Ishikawa (cell line): ENCODE results near the gene FMN2.

Source experiments
- CEBPB ChIP-seq: IDR thresholded peaks from 2 replicates; pipeline ENCODE4 v1.6.1; 2012
- CREB1 ChIP-seq: IDR thresholded peaks from 2 replicates; pipeline ENCODE4 v1.6.1; 2012; ENCODE audit warnings: low read depth
- EGR1 ChIP-seq: IDR thresholded peaks from 2 replicates; pipeline ENCODE4 v1.6.1; 2012
- EP300 ChIP-seq: IDR thresholded peaks from 2 replicates; pipeline ENCODE4 v1.6.1; 2012; ENCODE audit warnings: borderline replicate concordance
- FOXM1 ChIP-seq: IDR thresholded peaks from 2 replicates; pipeline ENCODE4 v1.6.1; 2012; ENCODE audit warnings: low read depth, borderline replicate concordance
- NFIC ChIP-seq: IDR thresholded peaks from 2 replicates; pipeline ENCODE4 v1.6.1; 2012
- RAD21 ChIP-seq: IDR thresholded peaks from 2 replicates; pipeline ENCODE4 v1.6.1; 2012; ENCODE audit warnings: low read depth
- TAF1 ChIP-seq: IDR thresholded peaks from 2 replicates; pipeline ENCODE4 v1.6.1; 2012; ENCODE audit warnings: low read depth, mild to moderate bottlenecking
- TCF12 ChIP-seq: IDR thresholded peaks from 2 replicates; pipeline ENCODE4 v1.6.1; 2012; ENCODE audit warnings: low read depth
- TEAD4 ChIP-seq: IDR thresholded peaks from 2 replicates; pipeline ENCODE4 v1.6.1; 2012
- YY1 ChIP-seq: IDR thresholded peaks from 2 replicates; pipeline ENCODE4 v1.6.1; 2012; ENCODE audit warnings: low read depth
- ZBTB7A ChIP-seq: IDR thresholded peaks from 2 replicates; pipeline ENCODE4 v1.6.1; 2012; ENCODE audit warnings: low read depth
- TF ChIP-seq, protein P1 (sequence below): IDR thresholded peaks from 2 replicates; pipeline ENCODE4 v1.6.1; 2012; ENCODE audit warnings: low read depth, mild to moderate bottlenecking
- TF ChIP-seq, protein P2 (sequence below): IDR thresholded peaks from 2 replicates; pipeline ENCODE4 v1.6.1; 2012
- TF ChIP-seq, protein P3 (sequence below): IDR thresholded peaks from 2 replicates; pipeline ENCODE4 v1.6.1; 2012

Gene FMN2

DNA sequence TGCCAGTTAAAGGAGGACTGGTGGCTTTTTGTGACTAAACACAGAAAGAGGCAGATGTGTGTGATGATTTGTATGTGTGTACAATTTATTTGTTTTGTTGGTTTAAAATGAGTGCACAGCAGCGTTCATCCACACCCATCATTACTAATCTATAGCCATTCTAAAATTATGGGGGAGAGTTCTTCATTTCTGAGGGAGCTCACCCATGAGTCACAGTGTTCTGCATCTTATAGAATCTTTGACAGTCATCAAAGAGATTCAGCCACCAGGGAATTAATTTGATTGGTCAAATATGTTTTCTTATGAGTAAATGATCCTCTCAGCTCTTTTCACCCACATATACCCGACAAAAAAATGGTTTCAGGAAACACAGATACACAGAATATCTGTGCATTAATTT, 372.4 kb downstream of the FMN2 start:
- TF ChIP-seq, protein P1, sequence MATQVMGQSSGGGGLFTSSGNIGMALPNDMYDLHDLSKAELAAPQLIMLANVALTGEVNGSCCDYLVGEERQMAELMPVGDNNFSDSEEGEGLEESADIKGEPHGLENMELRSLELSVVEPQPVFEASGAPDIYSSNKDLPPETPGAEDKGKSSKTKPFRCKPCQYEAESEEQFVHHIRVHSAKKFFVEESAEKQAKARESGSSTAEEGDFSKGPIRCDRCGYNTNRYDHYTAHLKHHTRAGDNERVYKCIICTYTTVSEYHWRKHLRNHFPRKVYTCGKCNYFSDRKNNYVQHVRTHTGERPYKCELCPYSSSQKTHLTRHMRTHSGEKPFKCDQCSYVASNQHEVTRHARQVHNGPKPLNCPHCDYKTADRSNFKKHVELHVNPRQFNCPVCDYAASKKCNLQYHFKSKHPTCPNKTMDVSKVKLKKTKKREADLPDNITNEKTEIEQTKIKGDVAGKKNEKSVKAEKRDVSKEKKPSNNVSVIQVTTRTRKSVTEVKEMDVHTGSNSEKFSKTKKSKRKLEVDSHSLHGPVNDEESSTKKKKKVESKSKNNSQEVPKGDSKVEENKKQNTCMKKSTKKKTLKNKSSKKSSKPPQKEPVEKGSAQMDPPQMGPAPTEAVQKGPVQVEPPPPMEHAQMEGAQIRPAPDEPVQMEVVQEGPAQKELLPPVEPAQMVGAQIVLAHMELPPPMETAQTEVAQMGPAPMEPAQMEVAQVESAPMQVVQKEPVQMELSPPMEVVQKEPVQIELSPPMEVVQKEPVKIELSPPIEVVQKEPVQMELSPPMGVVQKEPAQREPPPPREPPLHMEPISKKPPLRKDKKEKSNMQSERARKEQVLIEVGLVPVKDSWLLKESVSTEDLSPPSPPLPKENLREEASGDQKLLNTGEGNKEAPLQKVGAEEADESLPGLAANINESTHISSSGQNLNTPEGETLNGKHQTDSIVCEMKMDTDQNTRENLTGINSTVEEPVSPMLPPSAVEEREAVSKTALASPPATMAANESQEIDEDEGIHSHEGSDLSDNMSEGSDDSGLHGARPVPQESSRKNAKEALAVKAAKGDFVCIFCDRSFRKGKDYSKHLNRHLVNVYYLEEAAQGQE: no peak
- no peak for TF ChIP-seq ZBTB7A
- no peak for TF ChIP-seq EGR1
- TF ChIP-seq, protein P2, sequence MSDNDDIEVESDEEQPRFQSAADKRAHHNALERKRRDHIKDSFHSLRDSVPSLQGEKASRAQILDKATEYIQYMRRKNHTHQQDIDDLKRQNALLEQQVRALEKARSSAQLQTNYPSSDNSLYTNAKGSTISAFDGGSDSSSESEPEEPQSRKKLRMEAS: no peak
- no peak for TF ChIP-seq CREB1
- no peak for TF ChIP-seq EP300
- TF ChIP-seq TEAD4: no peak

DNA sequence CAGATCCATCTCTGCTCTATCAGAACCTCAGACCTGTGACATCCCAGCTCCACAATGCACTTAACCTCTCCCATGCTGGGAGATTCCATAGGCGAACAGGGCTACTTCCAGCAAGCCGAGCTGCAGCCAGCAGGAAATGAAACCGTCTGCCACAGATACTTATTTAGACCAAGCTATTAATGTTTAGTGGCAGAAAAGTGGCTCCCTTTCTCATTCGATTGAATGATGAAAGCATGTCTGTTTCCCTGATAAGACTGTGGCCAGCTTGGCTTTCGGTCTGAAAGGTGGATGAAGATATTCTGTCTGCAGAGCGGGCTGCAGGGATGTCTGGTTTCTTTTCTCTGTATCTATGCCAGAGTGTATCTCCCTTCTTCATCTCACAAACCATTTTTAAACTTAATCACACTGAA, 373.9 kb downstream of the FMN2 start:
- TF ChIP-seq TEAD4: no peak
- TF ChIP-seq, protein P2: no peak
- no peak for TF ChIP-seq CEBPB
- no peak for TF ChIP-seq RAD21
- TF ChIP-seq, protein P1: no peak
- TF ChIP-seq NFIC: no peak
- no peak for TF ChIP-seq TAF1
- TF ChIP-seq YY1: no peak
- no peak for TF ChIP-seq TCF12
- no peak for TF ChIP-seq EP300
- TF ChIP-seq, protein P3, sequence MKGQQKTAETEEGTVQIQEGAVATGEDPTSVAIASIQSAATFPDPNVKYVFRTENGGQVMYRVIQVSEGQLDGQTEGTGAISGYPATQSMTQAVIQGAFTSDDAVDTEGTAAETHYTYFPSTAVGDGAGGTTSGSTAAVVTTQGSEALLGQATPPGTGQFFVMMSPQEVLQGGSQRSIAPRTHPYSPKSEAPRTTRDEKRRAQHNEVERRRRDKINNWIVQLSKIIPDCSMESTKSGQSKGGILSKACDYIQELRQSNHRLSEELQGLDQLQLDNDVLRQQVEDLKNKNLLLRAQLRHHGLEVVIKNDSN: no peak
- no peak for TF ChIP-seq FOXM1

DNA sequence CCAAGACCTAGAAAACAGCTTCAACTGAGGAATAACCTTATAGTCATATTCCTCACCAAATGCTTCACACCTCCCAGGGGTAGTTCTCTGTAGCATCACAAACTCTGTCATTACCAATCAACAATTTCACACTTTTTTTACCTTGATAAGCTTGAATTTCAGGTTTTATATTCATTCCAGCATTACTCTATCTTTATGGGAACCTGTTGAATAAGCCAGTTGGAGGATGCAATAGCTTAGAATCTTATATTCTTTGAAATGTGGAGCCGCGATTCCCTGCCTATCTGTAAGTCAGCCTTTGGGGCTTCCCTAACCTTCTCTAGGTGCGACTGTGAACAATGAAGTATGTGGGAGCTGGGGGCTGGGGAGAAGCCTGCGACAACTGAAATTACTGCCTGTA, 374.8 kb downstream of the FMN2 start:
- TF ChIP-seq, protein P1: no peak
- TF ChIP-seq ZBTB7A: no peak
- TF ChIP-seq, protein P2: no peak
- TF ChIP-seq EGR1: no peak
- no peak for TF ChIP-seq TCF12
- no peak for TF ChIP-seq NFIC
- no peak for TF ChIP-seq YY1

DNA sequence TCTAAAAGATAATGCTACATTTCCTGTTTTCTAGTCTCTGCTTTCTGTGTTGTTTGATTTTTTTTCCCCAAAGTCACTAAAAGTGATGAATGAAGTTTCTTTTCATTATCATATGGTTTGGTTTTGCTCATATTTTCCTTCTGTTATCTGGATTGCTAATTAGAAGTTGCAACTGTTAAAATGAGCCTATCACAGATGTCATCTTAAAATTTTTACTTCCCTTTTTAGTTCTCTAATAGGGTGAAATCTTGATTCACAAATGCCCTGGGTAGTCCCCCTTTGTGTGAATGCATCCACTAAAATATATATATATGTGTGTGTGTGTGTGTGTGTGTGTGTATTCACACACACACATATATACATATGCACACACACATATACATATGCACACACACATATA, 376.2 kb downstream of the FMN2 start:
- no peak for TF ChIP-seq ZBTB7A
- no peak for TF ChIP-seq TAF1
- TF ChIP-seq RAD21: no peak
- no peak for TF ChIP-seq TEAD4
- no peak for TF ChIP-seq TCF12
- TF ChIP-seq, protein P2: no peak

DNA sequence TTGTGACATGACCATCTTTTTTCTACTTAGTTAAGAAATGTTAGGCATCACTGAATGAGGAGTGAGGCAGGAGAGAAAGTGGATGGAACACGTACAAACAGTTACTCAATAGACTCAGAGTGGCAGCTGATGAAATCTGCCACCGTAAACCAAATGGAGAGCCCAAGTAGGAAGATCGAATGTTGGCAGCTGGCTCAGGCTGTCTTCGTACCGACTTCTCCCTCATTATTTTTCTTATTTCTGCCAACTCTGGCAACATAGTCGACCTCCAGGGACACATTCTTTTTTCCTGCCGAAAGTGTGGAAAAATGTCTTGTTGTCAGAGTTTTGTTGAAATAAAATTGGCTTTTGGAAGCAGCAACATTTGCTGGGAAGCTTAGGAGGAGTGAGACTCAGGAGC, 377.0 kb downstream of the FMN2 start:
- TF ChIP-seq TEAD4: no peak

DNA sequence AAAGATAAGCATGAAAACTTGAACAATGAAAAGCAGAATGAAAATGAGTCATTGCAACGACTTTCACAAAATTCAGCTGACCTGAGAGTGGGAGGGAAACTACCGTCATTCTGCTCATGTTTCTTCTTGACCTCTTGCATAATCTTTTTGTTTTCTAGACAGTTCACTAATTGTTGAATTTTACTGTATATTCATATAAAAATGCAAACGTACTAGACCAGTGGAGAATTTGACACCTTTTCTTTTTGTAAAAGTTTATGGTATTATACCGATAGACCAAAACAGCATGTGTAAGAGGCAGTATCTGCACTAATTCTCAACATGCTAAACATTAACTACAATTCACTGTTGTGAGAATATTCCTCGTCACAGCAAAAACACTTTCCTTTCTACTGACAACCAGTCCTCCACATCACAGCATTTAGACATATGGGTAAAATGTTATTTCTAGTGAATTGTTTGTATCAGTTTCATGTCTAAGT, 382.5 kb downstream of the FMN2 start:
- TF ChIP-seq RAD21 (no peak), CREB1 (no peak), EP300 (no peak), YY1 (no peak), TEAD4 (no peak)
- TF ChIP-seq, protein P2: no peak
- TF ChIP-seq, protein P3: no peak
- TF ChIP-seq, protein P1: no peak
